ENCODE data around the gene INTS4.
"Not testable (repeated sequence)": the region's sequence is repeated elsewhere in the genome, so short reads cannot be mapped to it uniquely, and the experiment has no call there.

INTS4 gene

GRCh38 chr11:77994434-77995362, at the start of gene INTS4:
Gene INTS4 (minus strand): TSS chr11:77994668. CDS start chr11:77994643, 25 bp downstream.
- peak within 1 kb of the TSS; percentile 52 for H3K27ac ChIP-seq
- no peak for TF ChIP-seq CTCF (conservative IDR thresholded peaks at IDR 0.05)
- no peak for TF ChIP-seq ZFX (IDR thresholded peaks at IDR 0.05)

GRCh38 chr11:78041843-78042440, 47.5 kb upstream of the INTS4 start:
- no peak overlapping the region for H3K27ac ChIP-seq
- TF ChIP-seq CTCF (conservative IDR thresholded peaks at IDR 0.05) (no peak), ZFX (IDR thresholded peaks at IDR 0.05) (no peak)

GRCh38 chr11:78041380-78041719, 46.9 kb upstream of the INTS4 start:
- H3K27ac ChIP-seq, result not testable (repeated sequence)

GRCh38 chr11:78040691-78041379, 46.4 kb upstream of the INTS4 start:
- H3K27ac ChIP-seq, result no peak overlapping the region
- TF ChIP-seq CTCF (conservative IDR thresholded peaks at IDR 0.05) (no peak), ZFX (IDR thresholded peaks at IDR 0.05) (no peak)

- no peak for TF ChIP-seq ZFX (IDR thresholded peaks at IDR 0.05)
- H3K27ac ChIP-seq, result no peak overlapping the region
Observed at GRCh38 chr11:78039919-78040671, 45.6 kb upstream of the INTS4 start.

- TF ChIP-seq ZFX (IDR thresholded peaks at IDR 0.05) (no peak), CTCF (conservative IDR thresholded peaks at IDR 0.05) (no peak)
- no peak overlapping the region for H3K27ac ChIP-seq
Observed at GRCh38 chr11:78039391-78039918, 45.0 kb upstream of the INTS4 start.

GRCh38 chr11:78038697-78039313, 44.3 kb upstream of the INTS4 start:
- no peak overlapping the region for H3K27ac ChIP-seq
- no peak for TF ChIP-seq CTCF (conservative IDR thresholded peaks at IDR 0.05)
- no peak for TF ChIP-seq ZFX (IDR thresholded peaks at IDR 0.05)

All from C4-2B (cell line).